ENCODE data around the gene PTMS.

The PTMS gene

GRCh38 chr12:6752167-6752920 is 13.8 kb upstream of the PTMS start:
- DNase-seq (ENCODE audit: low spot score): no peak

GRCh38 chr12:6752921-6753771 is 13.0 kb upstream of the PTMS start, which contains the start of gene MLF2:
MLF2 (minus strand) TSS chr12:6753141; CDS start chr12:6752334, 807 bp downstream.
- peak; percentile 97 for DNase-seq (ENCODE audit: low spot score)

DNA sequence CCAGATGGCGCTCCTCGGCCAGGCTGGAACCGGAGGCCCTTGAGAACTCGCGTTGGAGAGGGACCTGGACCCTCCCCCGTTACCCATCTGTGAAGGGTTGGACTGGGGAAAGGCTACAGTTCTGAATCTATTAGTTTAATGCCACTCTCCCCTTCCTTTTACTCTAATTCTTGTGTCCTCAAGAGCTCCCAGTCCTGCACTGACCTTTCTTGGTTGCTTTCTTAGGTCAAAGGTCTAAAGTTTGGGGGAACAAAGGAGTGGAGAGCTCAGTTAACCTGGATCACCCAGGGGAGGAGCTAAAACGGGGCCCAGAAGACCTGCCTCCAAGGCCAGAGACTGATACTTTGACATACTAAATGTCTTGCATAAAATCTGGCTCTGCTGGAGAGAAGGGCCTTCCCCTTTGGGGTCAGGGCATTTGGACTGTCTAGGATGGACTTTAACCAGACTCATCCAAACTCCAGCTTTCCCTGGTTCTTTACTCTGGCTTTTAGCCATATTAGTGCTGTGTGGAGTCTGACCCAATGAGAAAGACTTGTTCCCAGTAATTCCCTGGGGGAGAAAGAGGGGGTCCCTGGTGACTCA is 12.3 kb upstream of the PTMS start:
- no peak for DNase-seq (ENCODE audit: low spot score)

DNA sequence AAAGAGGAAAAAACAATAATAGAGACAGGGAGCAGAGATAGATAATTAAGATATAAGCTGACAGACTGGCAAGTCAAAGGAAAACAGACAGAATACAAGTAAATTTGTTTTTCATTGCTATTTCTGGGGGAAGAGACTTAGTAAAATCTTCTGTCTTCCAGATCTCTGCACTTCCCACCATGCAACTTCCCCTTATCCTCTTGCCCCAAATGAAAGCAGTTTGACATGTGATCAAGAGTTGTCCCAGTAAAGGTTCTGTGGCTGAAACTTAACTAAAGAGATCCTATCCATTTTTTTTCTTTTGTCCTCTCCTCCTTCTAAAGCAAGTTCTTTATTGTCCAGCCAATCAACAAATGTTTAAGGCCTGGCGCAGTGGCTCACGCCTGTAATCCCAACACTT is 11.8 kb upstream of the PTMS start:
- DNase-seq (ENCODE audit: low spot score): no peak

DNA sequence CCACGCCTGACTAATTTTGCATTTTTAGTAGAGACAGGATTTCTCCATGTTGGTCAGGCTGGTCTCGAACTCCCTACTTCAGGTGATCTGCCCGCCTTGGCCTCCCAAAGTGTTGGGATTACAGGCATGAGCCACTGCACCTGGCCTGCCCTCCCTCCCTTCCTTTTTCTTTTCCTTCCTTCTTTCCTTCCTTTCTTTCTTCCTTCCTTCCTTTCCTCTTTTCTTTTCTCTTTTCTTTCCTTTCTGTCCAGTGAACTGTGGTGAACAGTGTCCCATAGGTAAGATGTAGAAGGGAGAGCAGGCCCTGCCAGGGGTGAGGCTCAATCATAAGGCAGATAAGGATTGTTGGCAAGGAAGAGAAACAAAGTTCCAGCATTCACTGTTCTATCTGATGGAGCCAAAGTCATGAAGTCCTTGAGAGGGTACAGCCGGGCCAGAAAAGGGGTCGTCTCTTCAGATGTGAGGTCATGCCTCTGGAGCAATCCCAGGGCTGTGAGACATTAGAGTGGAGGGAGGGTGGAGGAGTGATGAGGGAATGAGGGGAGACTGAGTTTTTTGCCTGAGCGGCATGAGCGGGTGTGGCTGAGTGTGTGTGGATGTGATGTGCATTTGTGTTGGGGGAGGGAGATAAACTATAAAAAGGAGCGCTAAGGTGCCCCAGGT is 9.0 kb upstream of the PTMS start:
- no peak for DNase-seq (ENCODE audit: low spot score)

DNA sequence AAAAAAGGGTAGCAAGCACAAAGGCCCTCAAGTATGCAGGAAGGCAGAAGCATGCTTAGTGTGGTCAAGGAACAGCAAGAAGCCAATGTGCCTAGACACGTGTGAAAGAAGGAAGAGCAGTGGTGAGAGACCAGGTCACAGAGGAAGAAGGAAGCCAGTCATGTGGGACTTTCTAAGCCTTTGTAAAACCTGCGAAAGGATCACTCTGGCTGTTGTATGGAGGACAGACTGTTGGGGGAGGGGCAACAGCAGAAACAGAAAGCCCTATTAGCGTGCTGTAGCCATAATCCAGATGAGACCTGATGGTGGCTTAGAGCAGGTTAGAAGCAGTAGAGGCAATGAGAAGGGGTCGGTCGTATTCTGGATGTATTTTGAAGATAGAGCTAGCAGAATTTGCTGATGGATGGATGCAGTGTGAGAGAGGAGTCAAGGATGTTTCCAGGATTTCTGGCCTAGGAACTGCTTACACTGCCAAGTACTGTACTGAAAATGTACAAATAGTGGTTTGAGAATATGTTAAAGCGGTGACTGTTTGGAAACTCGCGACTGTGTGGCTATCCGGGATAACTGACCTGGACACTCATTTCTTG is 7.6 kb upstream of the PTMS start:
- DNase-seq (ENCODE audit: low spot score): no peak

DNA sequence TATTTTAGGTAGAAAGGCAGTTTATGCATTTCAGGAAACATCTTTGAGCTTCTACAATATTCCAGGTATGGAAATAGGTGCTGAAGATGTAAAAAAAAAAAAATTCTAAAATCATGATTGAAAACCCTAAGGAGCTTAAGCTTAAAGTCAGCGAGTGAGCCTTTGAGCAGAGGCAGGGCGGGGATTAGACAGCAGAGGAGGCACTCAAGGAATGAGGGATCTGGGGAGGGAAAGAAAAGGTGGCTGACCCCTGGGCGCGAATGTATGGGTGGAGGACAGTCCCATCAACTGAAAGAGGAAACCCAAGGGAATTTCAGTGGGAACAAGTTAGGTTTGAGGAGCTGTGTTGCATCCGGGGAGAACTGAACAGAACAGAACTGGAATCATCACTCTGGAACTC is 6.4 kb upstream of the PTMS start:
- DNase-seq (ENCODE audit: low spot score): no peak

- no peak for DNase-seq (ENCODE audit: low spot score)
Observed at GRCh38 chr12:6763380-6763779, 2.8 kb upstream of the PTMS start.

DNA sequence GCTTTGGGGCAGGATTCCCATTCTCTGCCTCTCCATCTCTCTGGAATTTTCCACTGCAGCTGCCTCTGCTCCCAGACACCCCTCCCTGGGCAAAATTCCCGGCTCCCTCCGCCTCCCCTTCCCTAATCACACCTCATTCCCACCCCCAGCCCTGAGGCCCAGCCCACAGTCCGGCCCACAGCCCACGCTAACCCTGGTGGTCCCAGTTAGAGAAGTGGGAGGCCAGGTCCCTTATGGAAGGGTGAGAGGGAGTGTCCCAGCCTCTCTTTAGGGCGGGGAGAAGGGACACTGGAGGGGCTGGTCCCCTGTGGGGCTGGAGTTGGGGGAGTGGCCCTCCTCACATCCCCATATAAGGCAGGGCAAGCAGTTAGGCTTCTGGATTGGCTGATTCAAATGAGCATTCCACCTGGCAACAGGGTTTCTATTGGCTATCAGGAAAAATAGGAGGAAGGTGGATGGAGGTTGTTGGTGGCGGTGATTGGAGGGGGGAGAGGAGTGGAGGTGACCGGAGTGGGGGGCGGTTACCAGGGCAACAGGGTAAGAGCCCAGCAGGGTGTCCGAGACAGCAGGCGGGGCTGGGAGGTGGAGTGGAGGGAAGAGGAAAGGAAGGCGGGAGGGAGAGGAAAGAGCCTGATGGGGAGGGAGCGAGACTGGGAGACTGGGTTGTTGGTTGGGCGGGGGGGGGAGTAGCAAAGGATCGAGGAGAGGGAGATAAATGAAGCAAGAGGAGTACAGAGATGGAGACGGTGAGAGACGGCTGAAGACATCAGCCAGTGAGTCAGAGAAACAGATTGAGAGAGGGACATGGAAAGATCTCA is 1.9 kb upstream of the PTMS start:
- peak; percentile 72 for DNase-seq (ENCODE audit: low spot score)

- no peak for DNase-seq (ENCODE audit: low spot score)
Observed at GRCh38 chr12:6765048-6765633, 1.0 kb upstream of the PTMS start.

DNA sequence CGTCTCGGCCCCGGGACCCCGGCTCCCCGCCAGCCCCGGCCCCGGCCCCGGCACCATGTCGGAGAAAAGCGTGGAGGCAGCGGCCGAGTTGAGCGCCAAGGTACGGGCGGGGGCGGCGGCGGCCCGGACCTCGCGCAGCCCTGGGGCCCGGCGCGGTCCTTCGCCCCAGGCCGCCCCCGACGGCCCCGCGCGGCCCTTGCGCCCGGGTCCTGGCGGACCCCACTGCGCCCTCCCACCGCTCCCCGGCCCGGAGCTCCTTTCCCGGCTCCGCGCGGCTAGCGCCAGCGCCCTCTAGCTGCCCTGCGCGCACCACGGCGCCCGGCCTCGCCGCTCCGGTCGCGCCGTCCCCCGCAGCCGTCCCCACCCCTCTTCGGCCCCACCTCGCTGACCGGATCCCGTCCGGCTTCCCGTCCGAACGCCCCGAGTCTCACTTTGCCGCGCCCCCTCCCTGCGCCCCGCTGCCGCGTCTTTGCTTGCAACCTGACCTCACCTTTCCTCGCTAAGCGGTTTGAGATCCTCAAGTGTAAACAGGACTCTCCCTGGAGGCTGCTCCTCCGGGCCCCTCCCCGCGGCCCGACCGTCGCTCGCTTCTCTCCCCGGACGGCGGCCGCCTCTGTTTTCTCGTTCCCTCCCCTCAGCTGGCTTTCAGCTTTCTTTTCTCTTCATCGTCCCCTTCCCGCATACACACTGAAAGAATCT is 637 bp downstream of the PTMS start:
- peak; percentile 40 for DNase-seq (ENCODE audit: low spot score)

DNA sequence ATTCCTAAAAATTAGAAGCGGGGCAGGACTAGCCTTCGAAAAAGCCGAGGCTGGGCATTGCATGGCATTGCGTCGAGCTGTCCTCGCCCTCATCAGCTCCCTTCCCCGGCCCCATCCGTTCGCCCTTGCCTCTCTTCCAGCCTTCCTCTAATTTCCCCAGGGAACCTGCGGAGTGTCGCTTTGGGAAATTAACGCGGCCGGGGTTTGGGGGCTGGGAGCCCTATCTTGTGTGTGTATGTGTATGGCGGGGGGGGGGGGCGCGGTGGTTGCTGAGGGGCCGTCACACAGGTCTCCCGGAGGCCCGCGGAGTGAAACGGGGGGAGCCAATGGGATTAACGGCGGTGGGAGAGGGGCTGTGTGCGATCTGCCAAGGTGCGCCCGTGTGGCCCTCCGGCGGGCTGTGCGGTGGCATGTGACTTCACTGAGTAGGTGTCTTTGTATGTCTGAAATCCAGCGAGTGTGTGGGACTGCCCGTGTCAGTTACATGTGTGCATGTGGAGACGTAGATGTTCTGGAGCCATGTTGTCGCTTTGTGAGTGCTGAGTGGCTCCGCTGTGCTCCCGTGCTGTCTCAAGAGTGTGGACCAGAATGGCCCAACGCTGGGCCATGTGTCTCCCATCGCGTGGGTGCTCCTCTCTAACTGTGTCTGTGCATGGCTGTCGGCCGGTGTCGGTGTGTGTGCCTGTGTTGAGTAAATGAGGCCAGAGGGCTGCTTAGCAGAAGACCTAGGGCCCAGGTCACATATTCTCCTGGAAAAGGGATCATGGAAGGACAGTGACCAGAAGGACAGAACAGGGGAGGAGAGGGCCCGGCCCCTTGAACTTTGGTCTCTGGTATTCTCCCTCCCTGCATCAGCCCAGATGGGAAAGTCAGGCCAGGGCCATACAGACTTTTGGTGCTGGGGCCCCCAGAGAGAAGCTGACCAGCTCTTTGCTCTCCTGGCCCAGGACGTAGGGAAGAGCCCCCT is 1.5 kb downstream of the PTMS start:
- no peak for DNase-seq (ENCODE audit: low spot score)

GRCh38 chr12:6768437-6768914 is 2.3 kb downstream of the PTMS start:
- DNase-seq (ENCODE audit: low spot score): no peak

DNA sequence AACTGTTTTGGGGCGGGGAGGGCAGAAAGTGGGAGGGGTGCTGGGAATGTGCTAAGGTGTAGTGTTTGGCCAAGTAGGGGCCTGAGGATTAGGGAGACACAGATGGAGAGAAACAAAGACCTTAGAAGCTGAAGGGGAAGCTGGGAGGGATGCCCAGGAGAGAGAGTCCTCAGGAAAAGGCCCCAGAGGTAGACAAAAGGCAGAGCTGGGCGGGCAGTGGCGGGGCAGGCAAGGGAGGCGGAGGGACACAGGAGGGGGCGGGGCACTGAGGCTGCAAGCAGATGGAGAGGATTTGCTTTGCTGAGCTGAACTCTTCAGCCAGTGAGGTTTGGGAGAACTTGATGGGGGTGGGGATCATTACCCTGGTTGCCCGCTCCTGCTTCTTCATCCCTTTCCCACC is 2.8 kb downstream of the PTMS start:
- no peak for DNase-seq (ENCODE audit: low spot score)

- no peak for DNase-seq (ENCODE audit: low spot score)
Observed at GRCh38 chr12:6769666-6770065, 3.5 kb downstream of the PTMS start.

DNA sequence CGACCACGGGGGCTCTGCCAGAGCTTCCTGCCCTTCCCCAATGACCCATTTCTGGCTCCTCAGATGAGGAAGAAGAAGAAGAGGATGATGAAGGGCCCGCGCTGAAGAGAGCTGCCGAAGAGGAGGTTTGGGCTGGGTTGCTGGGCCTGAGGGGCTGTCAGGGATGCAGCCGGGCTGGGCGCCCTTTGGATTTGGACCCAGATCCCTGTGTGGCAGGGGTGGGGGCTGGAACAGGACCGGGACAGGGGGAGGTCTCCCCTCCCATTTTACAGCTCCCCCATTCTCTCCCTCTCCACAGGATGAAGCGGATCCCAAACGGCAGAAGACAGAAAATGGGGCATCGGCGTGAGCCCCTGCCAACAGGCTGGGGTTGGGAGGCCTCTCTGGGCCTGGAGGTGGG is 3.9 kb downstream of the PTMS start:
- no peak for DNase-seq (ENCODE audit: low spot score)

DNA sequence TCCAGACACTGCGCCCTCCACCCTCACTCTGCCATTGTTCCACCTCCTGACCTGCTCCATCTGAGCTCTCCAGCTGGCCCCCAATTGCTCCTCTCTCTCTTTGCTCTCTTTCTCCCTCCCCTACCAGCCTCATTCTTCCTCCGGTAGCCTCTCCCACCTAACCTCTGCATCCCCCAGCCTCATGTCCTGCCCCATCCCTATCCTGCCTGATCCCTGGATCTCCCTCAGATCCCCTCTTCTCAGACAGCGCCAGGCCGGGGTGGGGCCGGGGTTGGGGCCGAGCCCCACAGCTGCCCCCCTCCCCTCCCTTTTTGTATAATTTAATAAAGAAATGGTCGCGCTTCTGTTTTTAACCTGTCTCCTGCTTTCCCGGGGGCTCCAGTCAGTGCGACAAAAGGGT is 4.4 kb downstream of the PTMS start:
- DNase-seq (ENCODE audit: low spot score): no peak

GRCh38 chr12:6771091-6771495 is 4.9 kb downstream of the PTMS start:
- DNase-seq (ENCODE audit: low spot score): no peak
